SKM-1 (cell line): Measurements from ENCODE around the gene ASCC3.

Experiments
- DNase-seq: peaks from one replicate; lab custom pipeline; 2025; ENCODE audit not compliant: unreplicated experiment; lab: John Stamatoyannopoulos, UW

ASCC3 gene

DNA sequence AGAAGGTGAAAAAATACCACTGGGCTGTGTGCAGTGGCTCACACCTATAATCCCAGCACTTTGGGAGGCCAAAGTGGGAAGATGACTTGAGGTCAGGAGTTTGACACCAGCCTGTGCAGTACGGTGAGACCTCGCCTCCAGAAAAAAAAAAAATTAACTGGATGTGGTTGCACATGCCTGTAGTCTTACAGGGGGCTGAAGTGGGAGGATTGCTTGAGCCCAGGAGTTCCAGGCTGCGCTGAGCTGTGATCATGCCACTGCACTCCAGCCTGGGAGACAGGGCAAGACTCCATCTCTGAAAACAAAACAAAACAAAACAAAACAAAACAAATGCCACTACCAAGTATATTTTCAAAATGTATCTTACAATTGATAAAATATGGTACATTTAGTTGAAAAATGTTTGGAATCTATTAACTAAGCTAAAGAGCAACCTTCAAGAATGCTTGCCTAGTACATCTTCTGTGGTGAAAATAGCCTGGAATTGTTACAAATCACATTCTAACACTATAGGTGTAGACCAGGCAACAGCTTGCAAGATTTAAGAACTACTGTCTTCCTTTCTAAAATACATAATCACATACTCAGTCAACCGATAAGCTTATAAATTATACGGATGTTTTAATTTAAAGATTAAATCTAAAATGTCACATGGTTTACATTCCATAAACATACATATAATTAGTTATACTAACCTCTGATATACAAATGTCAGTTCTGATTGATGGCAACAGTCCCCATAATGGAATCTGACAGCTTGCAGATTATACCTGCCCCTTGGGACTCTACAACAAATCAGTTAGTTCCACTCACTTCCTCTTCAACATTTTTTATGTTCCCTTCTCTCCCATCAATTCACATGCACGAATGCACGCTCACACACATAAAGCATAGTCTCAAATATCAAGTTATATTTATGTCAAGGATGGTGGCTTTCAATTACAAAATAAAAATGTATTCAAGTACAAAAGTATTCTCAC, 150.8 kb downstream of the ASCC3 start:
- no peak for DNase-seq

DNA sequence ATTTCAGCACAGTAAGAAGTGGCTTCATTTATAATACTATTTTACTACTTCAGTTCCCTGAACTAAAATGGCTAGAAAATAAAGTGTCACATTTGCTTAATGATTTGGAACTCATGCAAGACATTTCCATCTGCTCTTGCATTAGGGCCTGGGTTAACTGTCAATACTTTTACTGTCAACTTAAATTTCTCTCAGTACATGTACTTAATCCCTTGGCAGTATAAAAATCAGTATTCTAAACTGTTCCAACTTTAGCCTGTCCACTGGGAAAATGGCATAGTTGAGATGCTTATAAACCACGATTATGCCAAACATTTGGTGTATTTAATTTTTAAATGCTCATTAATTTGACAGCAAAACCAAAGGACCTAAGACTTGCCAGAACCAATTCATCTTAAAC, 154.5 kb downstream of the ASCC3 start:
- DNase-seq = no peak

DNA sequence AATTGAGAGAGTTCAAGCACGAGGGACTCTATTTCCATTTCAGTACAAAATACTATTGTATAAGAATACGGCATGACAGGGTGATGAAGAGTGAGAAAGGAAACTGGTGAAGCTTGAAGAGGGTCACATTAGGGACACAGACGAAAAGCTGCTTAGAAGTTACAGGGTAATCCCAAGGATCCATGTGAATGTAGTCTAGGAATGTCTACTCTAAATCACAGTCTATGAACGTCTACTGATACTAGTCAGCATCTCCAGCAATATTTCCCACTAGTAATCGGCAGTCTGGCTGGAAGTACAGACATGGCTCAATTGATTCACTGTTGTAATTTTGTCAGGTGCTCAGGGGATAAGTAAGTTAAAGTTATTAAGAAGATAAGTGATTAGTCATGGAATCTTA, 156.4 kb downstream of the ASCC3 start:
- no peak for DNase-seq

DNA sequence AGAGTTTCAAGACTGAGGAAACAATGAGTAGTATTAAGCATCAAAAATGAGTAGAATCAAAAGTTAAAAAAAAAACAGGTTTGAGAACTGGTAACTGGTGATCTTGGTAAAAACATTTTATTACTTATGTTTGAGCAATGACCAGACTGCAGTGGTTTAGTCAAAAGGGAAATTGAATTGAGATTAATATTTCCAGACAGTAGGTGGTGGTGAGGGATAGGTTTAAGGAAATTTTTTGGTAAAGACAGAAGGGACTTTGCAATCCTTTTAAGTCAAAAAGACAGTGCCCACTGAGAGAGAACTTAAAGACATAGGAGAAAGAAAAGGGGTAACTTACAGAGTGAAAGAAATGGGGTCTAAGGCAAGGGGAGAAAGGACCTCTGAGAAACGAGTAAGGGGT, 156.9 kb downstream of the ASCC3 start:
- DNase-seq = no peak

DNA sequence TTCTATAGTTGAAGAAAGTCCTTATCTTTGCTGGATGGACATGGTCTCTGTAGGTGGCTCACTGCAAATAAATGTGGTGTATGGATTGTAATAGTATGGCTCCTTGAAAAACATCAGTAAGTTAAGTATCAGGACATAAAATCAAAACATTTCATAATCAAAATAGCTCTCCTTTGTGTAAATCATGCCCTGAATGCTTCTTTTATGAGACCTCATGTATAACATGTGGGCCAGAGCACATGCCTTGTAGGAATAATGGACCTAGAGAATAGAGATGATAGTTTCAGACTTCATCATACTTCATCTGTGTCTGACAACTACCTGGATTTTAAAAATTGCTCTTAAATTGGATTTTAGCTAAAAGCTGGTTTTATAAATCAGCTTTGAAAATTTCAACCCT, 159.9 kb downstream of the ASCC3 start:
- no peak for DNase-seq

DNA sequence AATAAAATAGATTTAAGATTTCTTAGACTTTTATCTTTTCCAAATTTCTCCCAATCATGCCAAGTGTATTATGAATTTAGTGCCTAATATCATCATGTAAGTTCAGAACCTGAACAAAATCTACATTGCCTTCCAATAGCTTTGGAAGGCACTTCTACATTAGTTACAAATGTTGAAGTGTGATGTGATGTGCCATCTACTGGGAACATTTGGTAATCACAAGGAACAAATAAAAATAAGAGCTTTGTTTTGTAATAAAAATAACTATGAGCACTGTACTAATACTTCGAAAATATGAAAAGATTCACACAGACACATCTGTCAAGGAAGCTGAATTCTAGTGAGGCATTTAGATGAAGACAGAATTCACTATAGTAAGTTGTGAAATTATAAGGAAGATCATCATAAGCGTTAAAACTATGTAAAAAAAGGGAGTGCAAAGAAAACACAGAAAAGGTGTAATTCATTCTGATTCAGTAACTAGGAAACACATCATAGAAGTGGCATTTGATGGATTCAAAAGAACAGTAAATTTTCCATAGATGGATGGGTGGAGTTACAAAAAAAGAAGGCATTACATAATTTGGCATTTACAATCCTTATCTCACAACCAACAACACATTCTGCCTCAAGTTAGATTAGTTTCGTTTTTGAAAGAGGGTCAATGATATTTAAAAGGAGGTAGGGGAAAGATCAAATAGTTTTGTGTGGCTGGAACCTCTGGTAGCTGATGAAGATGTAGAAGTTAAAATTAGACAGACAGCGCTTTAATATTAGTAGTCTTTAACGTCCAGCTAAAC, 161.0 kb downstream of the ASCC3 start:
- DNase-seq = no peak

DNA sequence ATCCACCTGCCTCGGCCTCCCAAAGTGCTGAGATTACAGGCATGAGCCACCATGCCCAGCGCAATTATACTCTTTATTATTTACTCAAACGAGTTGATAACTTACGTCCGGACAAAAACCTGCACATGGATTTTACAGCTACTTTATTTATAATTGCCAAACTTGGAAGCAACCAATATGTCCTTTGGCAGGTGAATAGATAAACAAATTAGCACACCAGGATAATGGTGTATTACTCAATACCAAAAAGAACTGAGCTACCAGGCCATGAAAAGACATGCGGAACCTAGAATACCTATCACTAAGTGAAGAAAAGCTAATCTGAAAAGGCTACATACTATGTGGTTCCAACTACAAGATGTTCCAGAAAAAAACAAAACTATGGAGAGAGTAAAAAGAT, 168.1 kb downstream of the ASCC3 start:
- no peak for DNase-seq

DNA sequence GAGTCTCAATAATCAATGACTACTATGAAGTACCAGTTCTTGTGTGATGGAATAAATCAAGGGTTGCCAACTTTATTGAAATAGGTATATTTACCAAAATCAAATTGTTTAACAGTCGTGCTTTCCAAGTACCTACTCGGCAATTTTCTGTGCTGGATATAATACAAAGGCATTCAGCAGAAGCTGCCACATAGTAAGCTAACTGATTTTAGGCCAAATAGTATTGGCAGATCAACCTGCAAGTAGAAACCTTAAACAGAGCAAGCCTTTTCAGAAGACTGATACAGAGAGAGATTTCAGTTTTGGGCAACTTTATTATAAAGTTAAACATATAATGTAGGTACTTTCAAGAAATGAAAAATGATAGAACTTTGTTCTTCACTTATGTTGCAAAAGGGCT, 174.6 kb downstream of the ASCC3 start:
- DNase-seq = no peak

DNA sequence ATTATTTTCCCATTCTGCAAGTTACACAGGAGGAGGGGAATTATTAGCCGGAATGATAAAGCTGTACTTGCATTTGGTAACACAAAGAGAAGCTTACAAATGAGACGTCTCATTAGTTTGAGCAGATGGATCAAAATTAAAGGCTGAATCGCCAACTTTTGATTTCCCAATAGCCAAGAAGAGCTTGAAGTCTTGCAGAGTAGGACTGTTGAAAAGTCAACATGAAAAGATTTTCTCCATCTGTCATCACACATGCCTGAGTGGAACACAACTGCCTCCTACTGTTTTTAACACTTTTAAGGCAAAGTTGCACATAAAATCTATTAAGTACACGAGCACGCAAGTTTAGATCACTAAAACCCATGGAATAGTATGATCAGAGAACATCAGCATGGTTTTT, 176.2 kb downstream of the ASCC3 start:
- no peak for DNase-seq

DNA sequence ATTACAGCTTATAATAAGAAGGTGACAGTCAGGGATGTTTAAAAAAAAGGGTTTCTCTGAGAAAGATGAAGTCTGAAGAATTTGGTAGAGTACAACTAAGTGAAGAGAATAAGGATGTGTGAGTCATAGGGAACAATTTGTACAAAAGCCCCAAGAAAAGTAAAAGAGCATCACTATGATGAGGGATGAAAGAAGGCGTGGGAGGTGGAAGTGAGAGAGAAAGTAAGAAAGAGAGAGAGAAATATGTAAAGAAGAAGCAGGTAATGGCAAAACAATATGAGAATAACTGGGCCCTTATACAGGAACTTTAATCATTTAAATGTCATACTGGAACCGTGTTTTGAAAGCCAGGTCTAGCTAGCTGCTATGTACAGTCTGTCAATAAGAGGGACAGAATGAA, 179.4 kb downstream of the ASCC3 start:
- no peak for DNase-seq

DNA sequence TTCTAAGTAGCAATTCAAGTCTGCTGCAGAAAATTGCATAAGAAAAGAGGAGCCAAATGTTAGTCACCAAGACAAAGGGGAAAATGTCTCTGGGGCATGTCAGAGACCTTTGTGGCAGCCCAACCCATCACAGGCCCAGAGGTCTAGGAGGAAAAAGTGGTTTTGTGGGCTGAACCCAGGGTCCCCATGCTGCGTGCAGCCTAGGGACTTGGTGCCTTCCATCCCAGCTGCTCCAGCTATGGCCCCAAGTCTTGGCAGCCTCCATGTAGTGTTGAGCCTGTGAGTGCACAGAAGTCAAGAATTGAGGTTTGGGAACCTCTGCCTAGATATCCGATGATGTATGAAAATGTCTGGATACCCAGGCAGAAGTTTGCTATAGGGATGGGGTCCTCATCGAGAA, 181.1 kb downstream of the ASCC3 start:
- DNase-seq = no peak

DNA sequence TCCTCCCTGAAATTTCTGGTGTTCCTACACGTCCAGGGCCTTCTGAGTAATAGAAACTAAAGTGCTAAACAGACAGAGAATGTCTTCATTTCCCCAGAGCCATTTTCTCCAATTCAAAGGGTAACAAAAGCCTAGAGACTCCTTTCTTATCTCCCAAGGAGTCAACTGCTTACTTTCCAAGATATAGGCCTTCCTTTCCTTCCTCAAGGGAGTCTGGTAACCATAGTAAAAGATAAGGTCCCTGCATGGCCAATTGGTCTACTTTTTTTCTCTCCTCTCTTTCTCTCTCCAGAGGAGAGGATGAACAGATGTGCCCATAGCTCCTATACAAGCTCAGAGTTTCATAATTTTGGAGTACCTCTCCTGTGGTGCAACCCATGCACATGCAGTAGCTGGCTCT, 185.7 kb downstream of the ASCC3 start:
- no peak for DNase-seq

DNA sequence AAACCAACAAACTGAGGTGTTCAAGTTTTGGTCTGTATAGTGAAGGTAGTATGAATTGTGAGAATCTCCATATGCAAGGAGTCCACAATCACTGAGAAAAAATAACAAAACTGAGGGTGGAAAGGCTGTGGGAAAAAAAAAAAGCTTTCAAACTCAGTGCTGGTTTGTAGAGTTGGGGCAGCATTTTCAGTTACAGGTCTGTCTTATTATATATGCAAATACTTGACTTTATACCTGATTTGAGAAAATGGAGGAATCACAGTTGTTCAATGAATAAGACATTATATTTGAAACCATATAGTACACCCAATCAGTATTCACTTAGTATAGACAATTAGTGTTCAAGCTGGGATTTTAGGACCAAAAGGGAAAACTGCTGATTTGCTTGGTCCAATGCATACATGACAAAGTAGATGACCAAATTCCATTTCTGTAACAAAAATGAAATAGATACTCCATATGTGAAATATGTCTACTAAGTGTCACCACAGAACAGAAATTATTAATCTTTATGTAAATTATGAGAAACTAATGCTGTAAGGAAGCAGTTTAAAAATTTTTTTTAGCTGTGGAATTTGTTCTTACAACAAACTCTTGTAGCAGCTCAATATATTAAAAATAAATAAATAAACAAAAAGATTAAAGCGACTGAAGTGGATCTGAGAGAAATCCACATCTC, 187.7 kb downstream of the ASCC3 start:
- no peak for DNase-seq

DNA sequence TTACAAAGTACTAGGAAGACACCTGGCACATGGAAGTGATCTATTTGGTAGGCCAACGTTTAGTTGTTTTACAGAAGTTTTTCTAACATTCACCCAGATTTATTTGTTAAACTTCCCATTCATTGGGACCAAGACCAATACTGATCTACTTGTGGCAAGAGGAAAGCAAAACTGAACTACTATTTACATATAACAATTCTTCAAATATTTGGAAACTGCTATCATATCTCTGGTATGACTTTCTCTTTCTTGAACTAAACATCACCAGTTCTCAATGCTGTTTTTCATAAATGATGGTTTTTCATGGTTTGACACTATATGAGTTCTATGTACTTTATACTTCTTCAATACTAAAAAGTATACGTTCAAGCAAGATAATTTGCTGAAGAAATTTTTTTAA, 189.2 kb downstream of the ASCC3 start:
- DNase-seq = no peak

DNA sequence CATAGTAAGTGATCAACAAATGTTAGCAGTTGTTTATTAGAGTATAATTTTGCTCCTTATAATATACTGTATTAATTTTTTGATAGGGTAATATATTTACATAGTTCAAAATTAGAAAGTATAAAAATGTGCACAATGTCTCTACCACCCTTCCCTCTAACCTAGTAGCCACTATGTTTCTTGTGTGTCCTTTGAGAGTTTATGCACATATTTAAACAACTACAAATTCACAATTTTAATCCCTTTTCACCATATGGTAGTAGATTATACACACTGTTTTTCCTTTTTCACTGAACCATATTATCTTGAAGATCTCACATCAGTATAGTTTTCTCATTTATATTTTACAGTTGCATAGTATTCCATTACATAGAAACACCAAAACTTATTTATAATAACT, 194.9 kb downstream of the ASCC3 start:
- DNase-seq = no peak

DNA sequence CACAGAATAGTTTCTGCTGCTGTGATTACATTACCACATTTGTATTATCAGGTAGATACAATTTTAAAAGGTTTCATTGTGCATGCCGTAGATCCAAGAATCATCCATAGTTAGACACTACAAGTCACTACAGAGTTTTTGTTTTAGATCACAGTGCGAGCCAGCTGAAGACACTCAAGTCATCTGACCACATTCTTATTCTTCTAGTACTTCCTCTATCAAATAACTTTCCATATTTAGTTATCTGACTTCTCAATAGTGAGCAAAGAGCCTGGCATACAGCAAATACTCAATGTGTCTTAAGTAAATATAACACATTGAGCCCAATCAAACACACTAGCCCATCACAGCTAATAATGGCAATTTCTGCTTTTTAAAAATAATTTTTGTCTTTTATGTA, 195.4 kb downstream of the ASCC3 start:
- no peak for DNase-seq

DNA sequence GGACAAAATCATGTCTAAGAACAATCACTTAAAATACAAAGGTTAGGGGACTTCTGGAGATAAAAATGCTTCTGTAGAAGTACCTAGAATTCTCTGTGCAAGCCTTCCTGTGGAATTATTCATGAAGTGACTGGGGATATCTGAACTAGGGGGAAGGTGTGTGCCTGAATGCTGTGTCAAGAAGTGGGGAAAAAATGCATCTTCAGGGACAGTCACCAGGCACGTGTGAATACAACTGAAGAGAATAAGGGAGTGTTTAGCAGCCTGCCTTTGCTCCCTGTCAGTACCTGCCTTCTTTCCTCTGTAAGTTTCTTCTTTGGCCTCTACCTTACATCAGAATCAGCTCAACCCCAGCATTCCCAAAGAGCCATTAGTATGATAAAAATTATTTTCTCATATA, 201.0 kb downstream of the ASCC3 start:
- no peak for DNase-seq

DNA sequence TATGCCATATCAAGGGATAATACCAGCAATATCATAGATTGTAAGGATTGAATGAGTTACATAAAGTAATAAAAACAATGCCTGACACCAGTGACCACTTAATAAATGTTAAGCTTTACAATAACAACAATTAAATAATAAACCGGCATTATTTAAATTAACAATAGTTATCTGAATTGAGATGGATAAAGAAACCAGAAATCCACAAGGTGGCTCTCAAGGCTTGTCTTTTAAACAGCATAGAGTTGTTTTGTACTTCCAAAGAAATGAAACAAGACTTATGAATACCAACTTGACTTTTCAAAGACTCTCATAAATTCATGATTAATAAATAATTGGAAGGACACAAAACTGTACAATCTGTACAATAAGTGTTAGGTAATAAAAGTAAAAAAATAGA, 203.1 kb downstream of the ASCC3 start:
- DNase-seq = no peak

DNA sequence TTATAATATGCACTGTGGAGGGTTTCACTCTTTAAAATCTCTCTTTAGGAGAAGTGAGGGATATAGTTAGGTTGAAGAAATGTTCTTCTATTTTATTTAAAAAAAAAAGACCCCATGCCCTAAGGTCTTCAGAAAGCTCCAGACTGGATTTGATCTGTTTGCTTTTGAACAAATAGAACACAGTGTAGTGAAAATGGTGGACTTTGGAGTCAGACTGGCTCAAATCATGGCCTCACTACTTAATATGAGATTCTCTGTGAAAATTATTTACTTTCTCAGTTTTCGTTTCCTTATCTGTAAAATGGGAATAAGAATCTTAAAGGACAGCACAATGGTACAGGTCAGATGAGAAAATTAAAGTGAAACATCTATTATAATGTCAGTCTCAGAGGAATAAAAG, 203.9 kb downstream of the ASCC3 start:
- no peak for DNase-seq

DNA sequence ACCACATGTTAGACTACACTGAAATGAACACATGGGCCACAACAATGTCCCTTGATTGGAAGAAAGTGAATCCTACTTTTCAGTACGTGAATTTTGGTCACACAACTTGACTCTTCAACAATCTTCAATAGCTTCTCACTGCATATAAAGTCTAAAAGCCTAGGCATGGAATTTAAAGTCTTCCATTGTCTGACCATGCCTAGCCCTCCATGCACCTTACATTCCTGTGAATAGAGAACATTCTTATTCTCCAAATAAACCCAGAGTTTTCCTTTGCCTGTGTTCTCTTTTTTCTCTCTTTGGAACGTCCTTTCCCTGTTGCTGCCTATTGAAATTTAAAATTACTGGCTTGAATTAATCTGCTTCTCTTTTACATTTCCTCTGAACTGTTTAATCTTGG, 207.5 kb downstream of the ASCC3 start:
- no peak for DNase-seq

DNA sequence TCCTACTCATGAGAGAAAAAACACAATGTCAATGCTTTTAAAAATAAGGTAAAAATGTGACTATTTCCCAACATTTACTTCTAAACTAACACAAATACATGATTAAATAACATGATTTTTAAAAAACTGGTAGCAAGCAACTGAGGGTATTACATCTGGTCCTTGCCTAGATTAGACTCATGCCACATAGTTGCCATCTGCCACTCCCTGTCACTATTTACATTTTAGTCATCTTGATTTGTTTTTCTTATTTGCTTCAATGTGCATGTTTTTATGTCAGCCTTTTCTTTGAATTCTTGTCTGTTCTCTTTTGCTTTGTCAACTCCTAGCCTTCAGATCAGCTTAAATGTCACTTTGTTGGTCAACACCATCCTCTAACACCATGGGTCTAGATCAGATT, 209.4 kb downstream of the ASCC3 start:
- DNase-seq = no peak

DNA sequence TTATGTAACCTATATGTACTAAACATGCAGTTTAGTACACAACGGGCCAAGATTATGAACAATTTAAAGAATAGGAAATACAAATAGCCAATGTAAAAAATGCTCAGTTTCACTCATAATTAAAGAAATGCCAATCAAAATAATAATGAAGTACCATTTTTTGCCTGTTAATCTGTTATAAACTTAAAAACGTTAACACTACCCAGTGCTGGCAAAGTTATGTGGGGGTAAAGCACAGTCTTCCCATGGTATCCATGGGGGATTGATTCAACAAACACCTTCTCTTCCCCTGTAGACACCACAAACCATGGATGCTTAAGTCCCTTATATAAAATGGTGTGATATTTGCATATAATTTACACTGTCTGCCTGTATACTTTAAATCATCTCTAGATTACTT, 211.1 kb downstream of the ASCC3 start:
- DNase-seq = no peak
